Gastrocnemius medialis (tissue), 4 donors: Measurements from ENCODE around the gene GRM5.

Source experiments
- POLR2A ChIP-seq, 2 donors: fragments of 450-650 bp; IDR thresholded peaks; one replicate each; pipeline ENCODE4 v1.6.1; 2017; ENCODE audit warnings: antibody characterized with exemption in 2 of 2, mild to moderate bottlenecking in 2 of 2, moderate library complexity in 2 of 2
- TF ChIP-seq, protein P1 (sequence below), 5 experiments: fragments of 450-650 bp in 3 of 5; fragments of 200-600 bp in 2 of 5; sonication (generic) in 2 of 5; IDR thresholded peaks in 4 of 5; conservative IDR thresholded peaks in 1 of 5; 1 replicate in 4 of 5; 2 replicates in 1 of 5; pipeline ENCODE4 v1.5.1; 2016 to 2019; ENCODE audit warnings: antibody characterized with exemption in 5 of 5, mild to moderate bottlenecking in 3 of 5, moderate library complexity in 3 of 5

DNA sequence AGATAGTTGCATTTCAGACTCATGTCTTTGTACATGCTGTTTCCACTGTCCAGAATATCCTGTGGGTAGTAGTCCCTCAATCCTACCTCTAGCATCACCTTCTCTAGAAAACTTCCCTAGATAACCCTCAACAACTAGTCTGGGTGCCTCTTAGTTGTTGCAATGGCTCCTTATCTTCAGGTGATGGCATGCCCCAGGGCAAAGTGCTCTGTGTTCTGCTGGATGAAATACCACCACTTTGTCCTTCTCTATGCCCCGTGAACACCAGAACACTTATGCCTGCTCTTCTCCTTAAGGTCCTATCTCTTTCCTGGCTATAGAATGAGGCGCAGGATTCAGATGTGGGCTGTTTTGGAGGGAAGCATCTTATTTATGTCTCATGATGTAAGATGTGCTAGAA, 569.9 kb downstream of the GRM5 start:
- TF ChIP-seq, protein P1, sequence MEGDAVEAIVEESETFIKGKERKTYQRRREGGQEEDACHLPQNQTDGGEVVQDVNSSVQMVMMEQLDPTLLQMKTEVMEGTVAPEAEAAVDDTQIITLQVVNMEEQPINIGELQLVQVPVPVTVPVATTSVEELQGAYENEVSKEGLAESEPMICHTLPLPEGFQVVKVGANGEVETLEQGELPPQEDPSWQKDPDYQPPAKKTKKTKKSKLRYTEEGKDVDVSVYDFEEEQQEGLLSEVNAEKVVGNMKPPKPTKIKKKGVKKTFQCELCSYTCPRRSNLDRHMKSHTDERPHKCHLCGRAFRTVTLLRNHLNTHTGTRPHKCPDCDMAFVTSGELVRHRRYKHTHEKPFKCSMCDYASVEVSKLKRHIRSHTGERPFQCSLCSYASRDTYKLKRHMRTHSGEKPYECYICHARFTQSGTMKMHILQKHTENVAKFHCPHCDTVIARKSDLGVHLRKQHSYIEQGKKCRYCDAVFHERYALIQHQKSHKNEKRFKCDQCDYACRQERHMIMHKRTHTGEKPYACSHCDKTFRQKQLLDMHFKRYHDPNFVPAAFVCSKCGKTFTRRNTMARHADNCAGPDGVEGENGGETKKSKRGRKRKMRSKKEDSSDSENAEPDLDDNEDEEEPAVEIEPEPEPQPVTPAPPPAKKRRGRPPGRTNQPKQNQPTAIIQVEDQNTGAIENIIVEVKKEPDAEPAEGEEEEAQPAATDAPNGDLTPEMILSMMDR (IDR thresholded peaks at IDR 0.05 in 4 of 5, conservative IDR thresholded peaks at IDR 0.05 in 1 of 5): no peak
- TF ChIP-seq POLR2A (IDR thresholded peaks at IDR 0.05): no peak
